K562 (cell line): ENCODE results near the gene SULT6B1.

ENCODE experiments used
- ARNT ChIP-seq, 2 experiments: fragments of 450-650 bp; IDR thresholded peaks; 2 replicates each; pipeline ENCODE4 v1.6.1; 2016; ENCODE audit warnings: mild to moderate bottlenecking in 1 of 2
- EZH2 ChIP-seq: IDR thresholded peaks from 2 replicates; pipeline ENCODE4 v1.6.1; 2012; ENCODE audit warnings: low read depth, mild to moderate bottlenecking, inconsistent platforms, low read length, borderline replicate concordance
- MEF2D ChIP-seq: conservative IDR thresholded peaks from 2 replicates; pipeline ENCODE4 v1.6.1; 2016; ENCODE audit warnings: low read depth, missing genetic modification characterization, missing compliant biosample characterization
- PHB2 ChIP-seq: fragments of 450-650 bp; IDR thresholded peaks from 2 replicates; pipeline ENCODE4 v1.6.1; 2017; ENCODE audit warnings: low read depth
- POLR2A ChIP-seq: fragments of 450-650 bp; conservative IDR thresholded peaks from 2 replicates; pipeline ENCODE4 v1.6.1; 2016
- TBP ChIP-seq: optimal IDR thresholded peaks from 2 replicates; pipeline ENCODE3; 2011; ENCODE audit warnings: low read depth, low read length, improper control_type of control experiment
- TEAD1 ChIP-seq, 2 experiments: fragments of 450-650 bp in 1 of 2; sonication (generic) in 1 of 2; formaldehyde crosslinking; IDR thresholded peaks; 2 replicates each; pipeline versions ENCODE4 v1.4.0 to v1.8.0; 2020 to 2022; ENCODE audit warnings: mild to moderate bottlenecking in 2 of 2, missing genetic modification reagents in 1 of 2
- ZNF282 ChIP-seq: sonication (generic); formaldehyde crosslinking; IDR thresholded peaks from 2 replicates; pipeline ENCODE4 v1.8.1; 2023; ENCODE audit warnings: missing genetic modification reagents
- TF ChIP-seq, protein P1 (sequence below), 3 experiments: IDR thresholded peaks in 2 of 3; conservative IDR thresholded peaks in 1 of 3; 2 replicates each; pipeline ENCODE4 v1.5.1; 2011 to 2012; ENCODE audit warnings: low read length in 3 of 3, mild to moderate bottlenecking in 3 of 3, control low read depth in 2 of 3, improper control_type of control experiment in 1 of 3, inconsistent platforms in 1 of 3, low read depth in 1 of 3, mixed read lengths in 1 of 3, moderate library complexity in 1 of 3; ENCODE audit not compliant: insufficient read depth in 2 of 3
- TF ChIP-seq, protein P2 (sequence below): sonication (generic); formaldehyde crosslinking; IDR thresholded peaks from 2 replicates; pipeline ENCODE4 v1.8.0; 2022; ENCODE audit warnings: mild to moderate bottlenecking, missing genetic modification reagents
- TF ChIP-seq, protein P3 (sequence below): sonication (generic); formaldehyde crosslinking; IDR thresholded peaks from 2 replicates; pipeline ENCODE4 v1.8.1; 2023; ENCODE audit warnings: mild to moderate bottlenecking, missing genetic modification reagents, moderate library complexity

DNA sequence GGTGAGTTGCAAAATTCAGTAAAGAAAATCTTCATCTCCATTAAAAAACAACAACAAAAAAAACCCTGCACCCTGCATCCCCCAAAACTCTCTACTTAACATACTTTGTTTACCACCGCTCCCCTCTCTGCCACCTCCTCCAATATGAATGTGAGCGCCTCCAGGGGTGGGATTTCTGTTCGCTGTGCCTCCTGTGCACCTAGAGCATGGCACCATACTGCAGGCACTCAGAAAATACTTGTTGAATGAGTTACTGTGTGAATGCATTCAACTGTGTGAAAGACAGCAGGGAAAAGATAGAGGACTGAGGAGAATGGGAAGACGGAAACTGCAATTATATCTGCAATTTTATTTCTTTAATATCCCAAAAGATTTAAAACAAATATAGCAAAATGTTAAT is 38.4 kb upstream of the SULT6B1 start:
- TF ChIP-seq POLR2A (no peak), EZH2 (no peak), PHB2 (no peak), MEF2D (tag) (no peak), TEAD1 (CRISPR knock-in tag; IDR thresholded peaks at IDR 0.05) (no peak), ZNF282 (CRISPR knock-in tag) (no peak), TBP (no peak), ARNT (IDR thresholded peaks at IDR 0.05) (no peak)
- TF ChIP-seq, protein P1, sequence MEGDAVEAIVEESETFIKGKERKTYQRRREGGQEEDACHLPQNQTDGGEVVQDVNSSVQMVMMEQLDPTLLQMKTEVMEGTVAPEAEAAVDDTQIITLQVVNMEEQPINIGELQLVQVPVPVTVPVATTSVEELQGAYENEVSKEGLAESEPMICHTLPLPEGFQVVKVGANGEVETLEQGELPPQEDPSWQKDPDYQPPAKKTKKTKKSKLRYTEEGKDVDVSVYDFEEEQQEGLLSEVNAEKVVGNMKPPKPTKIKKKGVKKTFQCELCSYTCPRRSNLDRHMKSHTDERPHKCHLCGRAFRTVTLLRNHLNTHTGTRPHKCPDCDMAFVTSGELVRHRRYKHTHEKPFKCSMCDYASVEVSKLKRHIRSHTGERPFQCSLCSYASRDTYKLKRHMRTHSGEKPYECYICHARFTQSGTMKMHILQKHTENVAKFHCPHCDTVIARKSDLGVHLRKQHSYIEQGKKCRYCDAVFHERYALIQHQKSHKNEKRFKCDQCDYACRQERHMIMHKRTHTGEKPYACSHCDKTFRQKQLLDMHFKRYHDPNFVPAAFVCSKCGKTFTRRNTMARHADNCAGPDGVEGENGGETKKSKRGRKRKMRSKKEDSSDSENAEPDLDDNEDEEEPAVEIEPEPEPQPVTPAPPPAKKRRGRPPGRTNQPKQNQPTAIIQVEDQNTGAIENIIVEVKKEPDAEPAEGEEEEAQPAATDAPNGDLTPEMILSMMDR (IDR thresholded peaks at IDR 0.05 in 2 of 3, conservative IDR thresholded peaks at IDR 0.05 in 1 of 3; ENCODE audit: insufficient read depth in 2 of 3, low read depth in 1 of 3, low read length in 3 of 3), result no peak
- TF ChIP-seq, protein P2, sequence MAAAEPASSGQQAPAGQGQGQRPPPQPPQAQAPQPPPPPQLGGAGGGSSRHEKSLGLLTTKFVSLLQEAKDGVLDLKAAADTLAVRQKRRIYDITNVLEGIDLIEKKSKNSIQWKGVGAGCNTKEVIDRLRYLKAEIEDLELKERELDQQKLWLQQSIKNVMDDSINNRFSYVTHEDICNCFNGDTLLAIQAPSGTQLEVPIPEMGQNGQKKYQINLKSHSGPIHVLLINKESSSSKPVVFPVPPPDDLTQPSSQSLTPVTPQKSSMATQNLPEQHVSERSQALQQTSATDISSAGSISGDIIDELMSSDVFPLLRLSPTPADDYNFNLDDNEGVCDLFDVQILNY (CRISPR knock-in tag), result no peak
- TF ChIP-seq, protein P3, sequence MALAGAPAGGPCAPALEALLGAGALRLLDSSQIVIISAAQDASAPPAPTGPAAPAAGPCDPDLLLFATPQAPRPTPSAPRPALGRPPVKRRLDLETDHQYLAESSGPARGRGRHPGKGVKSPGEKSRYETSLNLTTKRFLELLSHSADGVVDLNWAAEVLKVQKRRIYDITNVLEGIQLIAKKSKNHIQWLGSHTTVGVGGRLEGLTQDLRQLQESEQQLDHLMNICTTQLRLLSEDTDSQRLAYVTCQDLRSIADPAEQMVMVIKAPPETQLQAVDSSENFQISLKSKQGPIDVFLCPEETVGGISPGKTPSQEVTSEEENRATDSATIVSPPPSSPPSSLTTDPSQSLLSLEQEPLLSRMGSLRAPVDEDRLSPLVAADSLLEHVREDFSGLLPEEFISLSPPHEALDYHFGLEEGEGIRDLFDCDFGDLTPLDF, result no peak
